Type B pancreatic cell (in vitro differentiated cells): ENCODE measurements around the gene MEGF6. TPM values are rescaled to one million over a fixed set of nuclear protein-coding genes. Genes with fewer than 3 reads are reported as not detected.
A peak's percentile ranks its signal among the peaks of the same experiment; 100 is the strongest.

ENCODE experiments used
- DNase-seq: peaks from one replicate; pipeline ENCODE4 v3.0.0; 2021; ENCODE audit warnings: mixed read lengths; ENCODE audit not compliant: unreplicated experiment; ENCODE audit errors: extremely low spot score
- H3K27ac Mint-ChIP-seq: 2 replicates; pipeline ENCODE4 v1.8.0; 2021; ENCODE audit warnings: mild to moderate bottlenecking, mixed read lengths
- H3K27me3 Mint-ChIP-seq: 2 replicates; pipeline ENCODE4 v1.8.0; 2021; ENCODE audit warnings: mixed read lengths
- H3K36me3 Mint-ChIP-seq: 2 replicates; pipeline ENCODE4 v1.8.0; 2021; ENCODE audit warnings: mixed read lengths
- H3K4me1 Mint-ChIP-seq: one replicate; pipeline ENCODE4 v1.8.0; 2021; ENCODE audit warnings: mixed read lengths; ENCODE audit not compliant: unreplicated experiment
- H3K4me3 Mint-ChIP-seq: 2 replicates; pipeline ENCODE4 v1.8.0; 2021; ENCODE audit warnings: mild to moderate bottlenecking, mixed read lengths
- H3K9me3 Mint-ChIP-seq: 2 replicates; pipeline ENCODE4 v1.8.0; 2021; ENCODE audit warnings: mixed read lengths
- CTCF ChIP-seq: fragments of 200-600 bp; sonication (generic); conservative IDR thresholded peaks from 2 replicates; pipeline ENCODE4 v1.5.0; 2021; ENCODE audit warnings: antibody characterized with exemption, mild to moderate bottlenecking
- total RNA-seq: library from RNA; stranded (reverse); gene quantifications from 2 replicates; pipeline ENCODE4 v1.2.1, GENCODE V29; 2021; ENCODE audit warnings: low replicate concordance

Gene MEGF6
- total RNA-seq, 1 donor from 2014 or later: 61.7 TPM

- no peak for DNase-seq
- H3K36me3 Mint-ChIP-seq: peaks cover 3% of the 10 kb centered on the region
- H3K4me3 Mint-ChIP-seq: no peak overlapping the region
- H3K4me1 Mint-ChIP-seq: peaks cover 13% of the 10 kb centered on the region
- H3K9me3 Mint-ChIP-seq: no peaks in the 10 kb centered on the region
- TF ChIP-seq CTCF: no peak
- no peak overlapping the region for H3K27ac Mint-ChIP-seq
- H3K27me3 Mint-ChIP-seq: no peaks in the 10 kb centered on the region
Observed at GRCh38 chr1:3476666-3477065, 134.6 kb downstream of the MEGF6 start.

GRCh38 chr1:3475839-3476573 is 135.3 kb downstream of the MEGF6 start:
- Mint-ChIP-seq H3K27me3 (no peaks in the 10 kb centered on the region), H3K9me3 (no peaks in the 10 kb centered on the region), H3K4me3 (no peak overlapping the region), H3K27ac (no peak overlapping the region), H3K4me1 (peaks cover 15% of the 10 kb centered on the region), H3K36me3 (peaks cover 3% of the 10 kb centered on the region)
- DNase-seq: no peak
- TF ChIP-seq CTCF: no peak

GRCh38 chr1:3474421-3474820 is 136.9 kb downstream of the MEGF6 start:
- no peak for TF ChIP-seq CTCF
- Mint-ChIP-seq H3K27me3 (no peaks in the 10 kb centered on the region), H3K27ac (no peak overlapping the region), H3K4me1 (peaks cover 21% of the 10 kb centered on the region), H3K4me3 (no peak overlapping the region), H3K9me3 (no peaks in the 10 kb centered on the region), H3K36me3 (peaks cover 3% of the 10 kb centered on the region)
- DNase-seq: no peak

GRCh38 chr1:3474016-3474415 is 137.3 kb downstream of the MEGF6 start:
- Mint-ChIP-seq H3K36me3 (peaks cover 3% of the 10 kb centered on the region), H3K4me3 (no peak overlapping the region), H3K27me3 (no peaks in the 10 kb centered on the region), H3K27ac (peak overlapping the region; percentile 23), H3K4me1 (peaks cover 21% of the 10 kb centered on the region), H3K9me3 (no peaks in the 10 kb centered on the region)
- TF ChIP-seq CTCF: no peak
- no peak for DNase-seq

- Mint-ChIP-seq H3K27ac (peak overlapping the region; percentile 23), H3K27me3 (no peaks in the 10 kb centered on the region), H3K36me3 (peaks cover 3% of the 10 kb centered on the region), H3K4me3 (no peak overlapping the region), H3K9me3 (no peaks in the 10 kb centered on the region), H3K4me1 (peaks cover 21% of the 10 kb centered on the region)
- no peak for TF ChIP-seq CTCF
- DNase-seq: no peak
Observed at GRCh38 chr1:3473381-3473844, 137.9 kb downstream of the MEGF6 start.
